Motor neuron (in vitro differentiated cells): ENCODE data around the gene CLASRP. TPM values are rescaled to one million over a fixed set of nuclear protein-coding genes. Genes with fewer than 3 reads are reported as not detected.

Source experiments
- ATAC-seq, 8 experiments: fragments of 200-7000 bp; cut with Tn5 transposase; replicated peaks in 6 of 8; 2 replicates each; pipeline ENCODE4 v1.8.0; 2021; ENCODE audit warnings: mild to moderate bottlenecking in 8 of 8, moderate library complexity in 8 of 8
- H3K27ac ChIP-seq, 2 donors: fragments of 250-450 bp; sonication (Bioruptor Pico); 2 replicates each; pipeline ENCODE4 v1.9.0; 2021; ENCODE audit warnings: antibody characterized with exemption in 2 of 2, mild to moderate bottlenecking in 2 of 2, moderate library complexity in 1 of 2
- H3K4me1 ChIP-seq, 2 donors: fragments of 250-450 bp; sonication (Bioruptor Pico); replicated peaks in 1 of 2; 2 replicates each; pipeline ENCODE4 v1.6.1; 2021; ENCODE audit warnings: antibody characterized with exemption in 2 of 2, mild to moderate bottlenecking in 2 of 2, moderate library complexity in 1 of 2
- H3K4me3 ChIP-seq, 5 donors: fragments of 250-450 bp; sonication (Bioruptor Pico); 2 replicates each; pipeline ENCODE4 v1.9.0; 2021; ENCODE audit warnings: antibody characterized with exemption in 5 of 5, mild to moderate bottlenecking in 5 of 5, moderate library complexity in 4 of 5
- WGBS, 10 experiments: fragments of 450-650 bp; shearing (Covaris generic); methylation state at CpG; one replicate each; pipeline ENCODE4 v1.0.0; 2022; 5-methylcytosine and 5-hydroxymethylcytosine counted together
- in situ Hi-C, 9 experiments: fragments of 400-800 bp; cut with MboI; loops; one replicate each; pipeline ENCODE4 v1.15.0; 2021; ENCODE audit warnings: low sequenced_read_pairs in 9 of 9, low pct_unique_long_range_greater_than_20kb in 2 of 9; ENCODE audit not compliant: unreplicated experiment in 9 of 9
- total RNA-seq, 8 experiments: library from RNA; unstranded; fragments of 300-600 nt; gene quantifications; 2 replicates each; pipeline versions ENCODE4 v1.2.3 to v1.2.4, GENCODE V29; 2022

The CLASRP gene
- total RNA-seq, 8 experiments from 2014 or later: 22.2 to 82.6 (median 34.6) TPM

DNA sequence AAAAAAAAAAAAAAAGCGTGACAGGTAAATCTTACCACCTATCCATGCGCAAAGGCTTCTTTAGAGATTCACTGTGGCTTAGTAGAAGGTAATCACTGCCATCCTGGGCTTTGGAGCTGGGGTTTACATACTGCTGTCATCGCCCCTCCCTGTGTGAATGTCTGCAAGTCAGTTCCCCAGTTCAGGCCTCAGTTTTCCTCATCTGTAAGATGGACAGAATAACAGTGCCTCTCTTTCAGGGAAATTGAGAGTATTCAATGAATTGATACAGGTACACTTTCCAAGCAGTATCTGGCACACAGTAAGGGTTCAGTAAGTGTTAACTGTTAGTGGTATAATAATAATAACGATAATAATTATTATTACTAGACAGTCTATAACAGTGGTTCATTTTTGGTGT lies 35.4 kb upstream of the CLASRP start:
- no peak overlapping the region for H3K4me3 ChIP-seq
- 43 to 92% (median 80%) methylated on average over 1 to 4 of the region's 4 CpGs; no CpG with 5 or more reads in 1 of the 10 experiments for WGBS, 10 experiments
- H3K27ac ChIP-seq: no peak overlapping the region
- ATAC-seq: no peak
- H3K4me1 ChIP-seq: peaks cover 0 to 3% of the 10 kb centered on the region in 2 donors
- in situ Hi-C loops: no loop called here

DNA sequence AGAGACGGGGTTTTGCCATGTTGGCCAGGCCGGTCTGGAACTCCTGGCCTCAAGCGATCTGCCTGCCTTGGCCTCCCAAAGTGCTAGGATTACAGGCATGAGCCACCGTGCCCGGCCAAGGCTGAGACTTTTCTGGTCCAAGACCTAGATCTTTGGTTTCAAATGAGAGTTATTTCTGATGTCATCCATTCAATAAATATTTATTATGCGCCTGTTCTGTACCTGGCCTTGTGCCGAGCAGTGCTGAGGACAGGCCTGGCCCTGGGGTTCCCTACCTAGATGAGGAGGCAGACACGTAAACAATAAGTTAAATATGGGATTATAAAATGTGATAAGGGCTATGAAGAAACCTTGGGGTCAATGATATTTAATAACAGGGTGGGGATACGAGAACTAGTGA lies 33.1 kb upstream of the CLASRP start:
- in situ Hi-C loops: no loop called here
- WGBS, 10 experiments: 91 to 100% (median 100%) methylated on average over 1 to 7 of the region's 9 CpGs; no CpG with 5 or more reads in 2 of the 10 experiments
- Histone ChIP-seq H3K27ac (no peak overlapping the region), H3K4me3 (no peak overlapping the region), H3K4me1 (peaks cover 0 to 3% of the 10 kb centered on the region in 2 donors)
- ATAC-seq: no peak

DNA sequence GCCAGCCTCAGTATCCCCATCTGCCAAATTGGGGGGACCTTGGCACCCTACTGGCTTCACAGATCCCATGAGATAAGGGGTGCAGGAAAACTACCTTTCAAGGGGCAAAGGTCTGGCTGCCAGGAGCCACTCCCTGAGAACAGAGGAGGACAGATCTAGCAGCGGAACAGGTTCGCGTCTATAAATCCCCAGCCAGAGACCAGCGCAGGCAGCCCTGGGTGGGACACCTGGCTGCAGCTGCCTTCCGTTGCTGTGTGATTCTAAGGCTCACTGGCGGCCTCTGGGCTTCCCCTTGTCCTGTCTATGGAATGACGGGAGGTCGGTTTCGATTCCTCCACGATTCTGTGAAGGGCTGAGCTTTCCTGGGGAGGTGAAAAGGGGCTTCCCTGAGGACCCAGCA lies 30.3 kb upstream of the CLASRP start:
- ATAC-seq: no peak

DNA sequence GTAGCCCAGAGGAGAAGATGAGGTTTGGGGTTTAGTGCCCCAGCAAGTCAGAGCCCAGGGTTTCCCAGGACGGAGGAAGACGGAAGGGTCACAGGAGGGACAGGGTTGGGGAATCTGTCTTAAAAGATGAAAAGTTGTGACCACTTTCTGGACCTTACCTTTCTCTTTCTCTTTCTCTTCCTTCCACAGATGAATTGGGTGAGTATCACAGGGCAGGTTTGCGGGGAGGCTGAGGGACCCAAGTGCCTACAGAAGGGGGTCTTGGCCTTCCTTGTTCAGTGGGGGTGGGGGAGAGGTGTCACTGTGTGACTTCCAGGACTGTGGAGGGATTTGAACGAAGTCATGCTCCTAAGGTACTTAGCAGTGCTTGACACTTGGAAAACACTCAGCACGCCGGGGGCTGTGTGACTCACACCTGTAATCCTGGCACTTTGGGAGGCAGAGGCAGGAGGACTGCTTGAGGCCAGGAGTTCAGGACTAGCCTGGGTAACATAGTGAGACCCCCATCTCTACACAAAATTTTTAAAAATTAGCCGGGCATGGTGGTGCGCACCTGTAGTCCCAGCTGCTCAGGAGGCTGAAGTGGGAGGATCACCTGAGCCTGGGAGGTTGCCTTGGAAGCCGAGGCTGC lies 29.1 kb upstream of the CLASRP start:
- no peak for ATAC-seq
- in situ Hi-C loops: no loop called here
- Histone ChIP-seq H3K27ac (no peak overlapping the region), H3K4me1 (no peaks in the 10 kb centered on the region), H3K4me3 (no peak overlapping the region)
- WGBS, 10 experiments: 73 to 100% (median 86%) methylated on average over 1 to 6 of the region's 9 CpGs; no CpG with 5 or more reads in 3 of the 10 experiments

More for the DNA sequence above, 30.3 kb upstream of the CLASRP start:
- Histone ChIP-seq H3K4me3 (no peak overlapping the region), H3K27ac (no peak overlapping the region), H3K4me1 (no peaks in the 10 kb centered on the region)
- in situ Hi-C loops: no loop called here
- WGBS, 10 experiments: 47 to 77% methylated on average over 3 to 4 of the region's 10 CpGs; no CpG with 5 or more reads in 8 of the 10 experiments

DNA sequence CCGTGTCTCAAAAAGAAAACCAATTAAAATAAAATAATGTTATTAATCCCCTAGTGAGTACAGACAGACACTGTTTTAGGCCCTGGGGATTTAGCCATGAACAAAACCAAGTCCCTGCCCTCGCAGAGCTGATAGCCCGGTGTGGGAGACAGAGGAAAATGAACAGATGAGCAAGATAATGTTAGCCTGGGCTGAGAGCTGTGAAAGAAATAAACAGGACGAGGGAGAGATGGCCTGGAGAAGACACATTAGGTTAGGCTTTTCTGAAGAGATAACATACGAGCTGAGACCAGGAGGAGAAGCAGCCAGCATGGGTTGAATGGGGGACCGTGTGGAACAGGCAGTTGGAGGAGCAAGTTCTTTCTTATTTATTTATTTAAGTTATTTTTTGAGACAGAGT lies 28.5 kb upstream of the CLASRP start:
- H3K27ac ChIP-seq: no peak overlapping the region
- WGBS, 10 experiments: 21 to 100% (median 63%) methylated on average over 1 to 5 of the region's 6 CpGs; no CpG with 5 or more reads in 1 of the 10 experiments
- H3K4me3 ChIP-seq: no peak overlapping the region
- H3K4me1 ChIP-seq: no peaks in the 10 kb centered on the region
- no peak for ATAC-seq
- in situ Hi-C loops: no loop called here

DNA sequence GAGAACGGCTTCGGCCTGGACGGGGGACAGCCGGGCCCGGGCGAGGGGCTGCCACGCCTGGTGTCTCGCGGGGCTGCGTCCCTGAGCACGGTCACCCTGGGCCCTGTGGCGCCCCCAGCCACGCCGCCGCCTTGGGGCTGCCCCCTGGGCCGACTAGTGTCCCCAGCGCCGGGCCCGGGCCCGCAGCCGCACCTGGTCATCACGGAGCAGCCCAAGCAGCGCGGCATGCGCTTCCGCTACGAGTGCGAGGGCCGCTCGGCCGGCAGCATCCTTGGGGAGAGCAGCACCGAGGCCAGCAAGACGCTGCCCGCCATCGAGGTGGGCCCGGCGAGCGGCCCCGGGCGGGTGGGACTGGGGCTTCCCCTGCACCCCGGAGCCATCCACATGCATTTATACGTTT lies 26.9 kb upstream of the CLASRP start:
- H3K27ac ChIP-seq: no peak overlapping the region
- H3K4me1 ChIP-seq: no peaks in the 10 kb centered on the region
- ATAC-seq: no peak
- no peak overlapping the region for H3K4me3 ChIP-seq
- WGBS, 10 experiments: 91 to 100% methylated on average over 6 to 10 of the region's 42 CpGs; no CpG with 5 or more reads in 8 of the 10 experiments
- in situ Hi-C loops: no loop called here

DNA sequence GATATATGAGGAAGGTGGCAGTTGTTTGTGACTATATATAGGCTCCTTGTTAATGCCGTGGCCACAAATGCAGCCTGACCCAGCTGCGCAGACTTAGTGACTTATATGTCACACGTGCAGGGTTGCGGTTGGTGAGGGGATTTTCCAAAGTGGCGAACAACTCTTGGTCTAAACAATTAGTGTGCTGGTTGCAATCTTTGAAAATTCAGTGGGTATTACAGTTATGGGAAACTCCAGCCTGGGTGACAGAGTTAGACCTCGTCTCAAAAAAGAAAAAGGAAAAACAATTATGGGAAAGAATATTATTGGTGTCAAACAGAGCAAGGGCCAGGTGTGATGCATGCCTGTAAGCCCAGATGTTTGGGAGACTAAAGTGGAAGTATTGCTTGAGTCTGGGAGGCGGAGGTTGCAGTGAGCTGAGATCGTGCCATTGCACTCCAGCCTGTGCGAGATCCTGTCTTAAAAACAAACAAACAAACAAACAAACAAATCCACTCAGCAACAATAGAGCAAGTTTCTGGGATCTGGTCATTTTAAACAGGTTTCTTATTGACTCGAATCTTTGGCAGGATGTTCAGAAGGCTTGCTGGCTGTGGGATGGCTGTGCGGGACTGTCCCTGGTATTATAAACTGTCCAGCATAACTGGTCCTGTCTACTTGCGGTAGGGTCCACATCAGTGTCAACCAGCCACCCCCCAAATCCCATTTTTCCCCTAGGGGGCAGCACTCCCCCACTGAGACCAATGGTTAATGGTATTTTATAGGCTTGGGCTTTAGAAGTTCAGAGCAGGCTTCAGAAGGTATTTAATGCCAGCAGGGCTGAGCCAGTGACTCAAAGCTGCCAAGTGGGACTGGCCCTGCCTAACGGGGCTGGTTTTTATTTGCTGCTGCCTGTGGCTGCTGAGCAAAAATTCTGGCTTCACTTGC lies 22.2 kb upstream of the CLASRP start:
- ATAC-seq: peak; percentile 73 to 94 (median 90)
- Histone ChIP-seq H3K4me1 (no peaks in the 10 kb centered on the region), H3K4me3 (no peak overlapping the region), H3K27ac (no peak overlapping the region)
- in situ Hi-C loops: no loop called here
- WGBS, 10 experiments: 18 to 73% (median 69%) methylated on average over 3 to 11 of the region's 13 CpGs; no CpG with 5 or more reads in 2 of the 10 experiments

DNA sequence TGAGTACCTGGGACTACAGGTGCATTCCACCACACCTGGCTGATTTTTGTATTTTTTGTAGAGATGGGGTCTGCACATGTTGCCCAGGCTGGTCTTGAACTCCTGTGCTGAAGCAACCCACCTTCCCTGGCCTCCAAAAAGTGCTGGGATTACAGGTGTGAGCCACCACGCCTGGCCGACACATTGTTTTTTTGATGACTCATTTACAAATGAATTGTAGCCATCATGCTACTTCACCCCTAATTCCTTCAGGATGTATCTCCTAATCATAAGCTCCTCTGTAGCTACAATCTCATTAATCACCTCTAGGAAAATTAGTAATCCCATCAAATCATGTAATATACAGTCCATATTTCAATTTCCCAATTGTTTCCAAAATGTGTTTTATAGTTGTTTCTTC lies 19.7 kb upstream of the CLASRP start:
- no peak for ATAC-seq
- H3K27ac ChIP-seq: no peak overlapping the region
- WGBS, 10 experiments: 60 to 84% (median 80%) methylated on average over 1 to 2 of the region's 2 CpGs; no CpG with 5 or more reads in 5 of the 10 experiments
- H3K4me1 ChIP-seq: no peaks in the 10 kb centered on the region
- in situ Hi-C loops: no loop called here
- H3K4me3 ChIP-seq: no peak overlapping the region

DNA sequence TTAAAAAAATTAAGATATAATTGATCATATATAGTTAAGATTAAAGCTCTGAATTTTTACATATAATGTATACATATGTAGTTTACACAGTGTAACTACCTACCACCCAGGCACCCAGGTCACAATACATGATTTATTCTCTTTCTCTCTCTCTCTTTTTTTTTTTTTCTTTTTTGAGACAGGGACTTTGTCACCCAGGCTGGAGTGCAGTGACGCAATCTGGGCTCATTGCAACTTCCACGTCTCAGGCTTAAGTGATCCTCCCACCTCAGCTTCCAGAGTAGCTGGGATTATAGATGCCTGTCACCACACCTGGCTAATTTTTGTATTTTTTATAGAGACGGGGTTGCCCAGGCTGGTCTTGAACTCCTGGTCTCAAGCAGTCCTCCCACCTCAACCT lies 18.8 kb upstream of the CLASRP start:
- WGBS, 10 experiments: 60 to 100% (median 100%) methylated on average over 1 to 3 of the region's 3 CpGs; no CpG with 5 or more reads in 5 of the 10 experiments
- no peak for ATAC-seq
- no peaks in the 10 kb centered on the region for H3K4me1 ChIP-seq
- no peak overlapping the region for H3K27ac ChIP-seq
- in situ Hi-C loops: no loop called here
- H3K4me3 ChIP-seq: no peak overlapping the region

DNA sequence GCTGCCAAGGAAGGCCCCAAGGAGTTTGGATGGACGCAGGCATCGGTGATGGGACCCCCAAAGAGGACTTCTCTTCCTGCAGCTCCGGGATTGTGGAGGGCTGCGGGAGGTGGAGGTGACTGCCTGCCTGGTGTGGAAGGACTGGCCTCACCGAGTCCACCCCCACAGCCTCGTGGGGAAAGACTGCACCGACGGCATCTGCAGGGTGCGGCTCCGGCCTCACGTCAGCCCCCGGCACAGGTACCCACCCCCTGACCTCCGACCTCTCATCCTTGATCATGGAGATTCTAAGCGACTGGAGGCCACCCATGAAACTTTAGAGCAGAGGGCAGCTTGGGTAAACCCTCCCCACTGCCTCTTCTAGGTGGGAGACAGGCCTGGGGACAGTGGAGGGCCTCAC lies 16.9 kb upstream of the CLASRP start:
- H3K4me1 ChIP-seq: no peaks in the 10 kb centered on the region
- WGBS, 10 experiments: 53 to 90% (median 79%) methylated on average over 1 to 13 of the region's 14 CpGs; no CpG with 5 or more reads in 4 of the 10 experiments
- ATAC-seq: no peak
- in situ Hi-C loops: no loop called here
- H3K4me3 ChIP-seq: no peak overlapping the region
- no peak overlapping the region for H3K27ac ChIP-seq

DNA sequence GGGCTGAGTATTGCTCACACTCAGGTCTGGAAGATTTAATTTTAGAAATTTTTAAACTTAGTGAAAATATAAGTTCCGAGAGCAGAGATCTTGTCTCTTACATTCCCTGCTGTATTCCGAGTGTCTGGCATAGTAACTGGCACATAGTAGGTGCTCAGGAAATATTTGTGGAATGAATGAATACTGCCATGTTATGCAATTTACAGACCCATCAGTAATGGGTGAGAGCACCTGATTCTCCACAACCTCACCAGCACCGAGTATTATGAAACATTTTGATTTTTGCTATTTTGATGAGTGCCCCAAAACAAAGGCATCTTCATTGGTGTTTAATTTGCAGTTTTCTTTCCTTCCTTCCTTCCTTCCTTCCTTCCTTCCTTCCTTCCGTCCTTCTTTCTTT lies 15.8 kb upstream of the CLASRP start:
- 79 to 100% (median 95%) methylated on average over 1 to 3 of the region's 4 CpGs; no CpG with 5 or more reads in 2 of the 10 experiments for WGBS, 10 experiments
- H3K4me1 ChIP-seq: no peaks in the 10 kb centered on the region
- no peak overlapping the region for H3K4me3 ChIP-seq
- no peak for ATAC-seq
- H3K27ac ChIP-seq: no peak overlapping the region
- in situ Hi-C loops: no loop called here

DNA sequence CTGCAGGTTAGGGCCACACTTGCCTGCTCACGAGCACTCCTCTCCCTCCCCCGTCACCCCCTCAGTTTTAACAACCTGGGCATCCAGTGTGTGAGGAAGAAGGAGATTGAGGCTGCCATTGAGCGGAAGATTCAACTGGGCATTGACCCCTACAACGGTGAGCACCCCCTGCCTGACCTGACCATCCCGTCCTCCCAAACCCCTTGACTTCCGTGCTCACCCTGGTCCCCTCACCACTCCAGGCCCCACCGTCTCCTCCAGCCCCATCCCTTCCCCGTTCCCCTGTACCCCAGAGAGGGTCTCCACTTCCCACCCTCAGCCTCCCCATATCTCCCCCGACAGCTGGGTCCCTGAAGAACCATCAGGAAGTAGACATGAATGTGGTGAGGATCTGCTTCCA lies 13.6 kb upstream of the CLASRP start:
- no CpG with 5 or more reads among the region's 9 CpGs for WGBS, 10 experiments
- Histone ChIP-seq H3K4me1 (no peaks in the 10 kb centered on the region), H3K4me3 (no peak overlapping the region), H3K27ac (no peak overlapping the region)
- in situ Hi-C loops: no loop called here
- ATAC-seq: no peak

DNA sequence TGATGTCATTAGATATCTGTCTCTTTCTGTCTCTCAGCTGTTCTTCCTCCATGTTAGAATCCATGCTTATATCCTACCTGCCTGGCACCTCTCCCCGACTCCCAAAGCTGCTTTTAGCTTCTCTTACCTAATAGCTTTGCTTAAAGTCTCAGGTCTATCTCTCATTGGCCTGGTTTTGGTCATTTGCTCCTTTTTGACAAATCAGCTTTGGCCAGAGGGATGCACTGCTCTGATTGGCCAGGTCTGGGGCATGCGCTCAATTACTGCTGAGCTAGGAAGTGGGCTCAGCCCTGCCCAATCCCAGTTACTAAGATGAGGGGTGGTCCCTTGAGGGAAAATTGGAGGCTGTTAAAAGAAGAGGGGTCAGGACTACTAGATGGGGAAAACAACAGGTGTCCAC lies 11.5 kb upstream of the CLASRP start:
- ATAC-seq: peak in 1 of 8 experiments; percentile 26
- Histone ChIP-seq H3K4me1 (no peaks in the 10 kb centered on the region), H3K27ac (no peak overlapping the region), H3K4me3 (no peak overlapping the region)
- 50 to 100% (median 90%) methylated on average over 1 to 2 of the region's 2 CpGs; no CpG with 5 or more reads in 3 of the 10 experiments for WGBS, 10 experiments
- in situ Hi-C loops: no loop called here
